Umbilical cord (tissue), 2 donors: ENCODE measurements around the gene SORBS2. TPM values are rescaled to one million over a fixed set of nuclear protein-coding genes. Genes with fewer than 3 reads are reported as not detected.
"Not testable (repeated sequence)": the region's sequence is repeated elsewhere in the genome, so short reads cannot be mapped to it uniquely, and the experiment has no call there.

Experiments used
- DNase-seq: peaks from one replicate; pipeline ENCODE4 v3.0.0-alpha.2; 2015; ENCODE audit warnings: low spot score
- total RNA-seq: library from RNA; depleted of rRNA; stranded (reverse); fragments of >200 nt; gene quantifications from one replicate; pipeline ENCODE4 v1.2.3, GENCODE V29; 2014; ENCODE audit warnings: low replicate concordance; ENCODE audit not compliant: insufficient read depth

The SORBS2 gene, protein sequence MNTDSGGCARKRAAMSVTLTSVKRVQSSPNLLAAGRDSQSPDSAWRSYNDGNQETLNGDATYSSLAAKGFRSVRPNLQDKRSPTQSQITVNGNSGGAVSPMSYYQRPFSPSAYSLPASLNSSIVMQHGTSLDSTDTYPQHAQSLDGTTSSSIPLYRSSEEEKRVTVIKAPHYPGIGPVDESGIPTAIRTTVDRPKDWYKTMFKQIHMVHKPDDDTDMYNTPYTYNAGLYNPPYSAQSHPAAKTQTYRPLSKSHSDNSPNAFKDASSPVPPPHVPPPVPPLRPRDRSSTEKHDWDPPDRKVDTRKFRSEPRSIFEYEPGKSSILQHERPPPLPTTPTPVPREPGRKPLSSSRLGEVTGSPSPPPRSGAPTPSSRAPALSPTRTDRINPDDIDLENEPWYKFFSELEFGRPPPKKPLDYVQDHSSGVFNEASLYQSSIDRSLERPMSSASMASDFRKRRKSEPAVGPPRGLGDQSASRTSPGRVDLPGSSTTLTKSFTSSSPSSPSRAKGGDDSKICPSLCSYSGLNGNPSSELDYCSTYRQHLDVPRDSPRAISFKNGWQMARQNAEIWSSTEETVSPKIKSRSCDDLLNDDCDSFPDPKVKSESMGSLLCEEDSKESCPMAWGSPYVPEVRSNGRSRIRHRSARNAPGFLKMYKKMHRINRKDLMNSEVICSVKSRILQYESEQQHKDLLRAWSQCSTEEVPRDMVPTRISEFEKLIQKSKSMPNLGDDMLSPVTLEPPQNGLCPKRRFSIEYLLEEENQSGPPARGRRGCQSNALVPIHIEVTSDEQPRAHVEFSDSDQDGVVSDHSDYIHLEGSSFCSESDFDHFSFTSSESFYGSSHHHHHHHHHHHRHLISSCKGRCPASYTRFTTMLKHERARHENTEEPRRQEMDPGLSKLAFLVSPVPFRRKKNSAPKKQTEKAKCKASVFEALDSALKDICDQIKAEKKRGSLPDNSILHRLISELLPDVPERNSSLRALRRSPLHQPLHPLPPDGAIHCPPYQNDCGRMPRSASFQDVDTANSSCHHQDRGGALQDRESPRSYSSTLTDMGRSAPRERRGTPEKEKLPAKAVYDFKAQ (N-terminal part only)
- 354 TPM for total RNA-seq

DNA sequence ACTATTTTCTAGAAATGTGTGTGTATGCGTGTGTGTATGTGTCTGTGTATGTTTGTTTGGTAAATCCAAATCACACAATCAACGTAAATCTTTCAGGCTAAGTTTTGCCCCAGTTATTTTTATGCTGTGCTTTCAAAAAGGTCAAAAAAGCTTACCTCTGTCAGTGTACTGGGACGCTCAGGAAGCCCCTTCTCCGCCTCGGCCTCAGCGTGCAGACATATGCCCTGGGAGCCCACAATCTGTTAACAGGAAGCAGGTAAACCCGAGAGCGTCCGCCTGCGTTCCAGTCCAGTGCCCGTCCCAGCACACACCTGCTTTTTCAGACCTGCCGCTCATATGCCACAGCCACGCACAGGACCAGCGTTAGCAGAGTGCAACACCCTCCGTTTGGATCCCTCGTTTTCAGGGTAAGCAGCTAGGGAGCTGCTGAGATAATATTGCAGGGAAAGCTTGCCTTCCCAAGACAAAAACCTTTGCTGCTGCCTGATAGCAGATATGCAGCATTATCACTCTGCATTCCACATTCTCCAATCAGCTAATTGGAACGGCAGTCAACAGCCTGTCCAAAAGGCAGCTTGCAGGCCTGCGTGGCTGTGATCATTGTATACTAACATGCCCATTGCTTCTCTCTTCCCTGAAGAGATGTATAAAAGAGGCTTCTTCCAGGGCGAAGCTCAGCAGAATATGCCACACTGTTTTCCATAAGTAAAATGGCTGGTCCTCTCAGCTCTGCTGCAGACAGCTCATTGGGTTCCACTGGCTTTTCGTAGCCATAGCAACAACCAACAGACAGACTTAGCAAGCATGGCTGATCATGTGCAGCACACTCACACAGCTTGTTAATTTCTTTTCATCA is at the start of gene SORBS2:
Gene SORBS2 (minus strand): TSS at position 686 of the 856 bp plus-strand sequence. CDS start 121,623 bp downstream, outside the sequence.
- peak; percentile 91 for DNase-seq

DNA sequence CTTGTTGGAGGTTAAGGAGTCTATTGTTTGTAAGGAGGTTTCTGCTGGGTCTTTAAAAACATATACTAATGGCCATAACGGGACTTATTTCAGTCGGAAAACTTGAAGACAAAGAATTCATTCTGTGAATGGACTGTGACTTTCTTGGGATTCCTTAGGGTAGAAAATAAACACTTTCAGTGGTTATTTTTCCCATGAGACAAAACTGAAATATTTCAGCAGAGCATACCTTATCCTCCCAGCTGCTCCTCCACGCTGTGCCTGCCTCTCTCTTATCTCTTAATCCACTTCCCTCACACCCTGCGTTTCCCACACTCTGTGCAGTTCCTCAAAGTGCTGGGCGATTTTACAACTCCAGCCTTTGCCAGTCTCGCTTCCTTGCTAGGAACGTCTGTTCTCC is 47.1 kb upstream of the SORBS2 start:
- DNase-seq = no peak

DNA sequence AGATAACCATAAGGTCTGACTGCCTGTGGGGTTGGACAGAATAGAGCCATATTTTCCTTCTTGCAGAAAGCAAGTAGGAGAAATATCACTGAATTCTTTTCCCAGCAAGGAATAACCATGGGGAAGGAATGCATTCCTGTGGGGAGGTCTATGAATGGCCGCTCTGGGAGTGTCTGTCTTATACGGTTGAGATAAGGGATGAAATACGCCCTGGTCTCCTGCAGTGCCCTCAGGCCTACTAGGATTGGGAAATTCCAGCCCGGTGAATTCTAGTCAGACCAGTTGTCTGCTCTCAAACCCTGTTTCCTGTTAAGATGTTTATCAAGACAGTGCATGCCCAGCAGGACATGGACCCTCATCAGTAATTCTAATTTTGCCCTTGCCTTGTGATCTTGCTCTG is 45.6 kb upstream of the SORBS2 start:
- DNase-seq = not testable (repeated sequence)

DNA sequence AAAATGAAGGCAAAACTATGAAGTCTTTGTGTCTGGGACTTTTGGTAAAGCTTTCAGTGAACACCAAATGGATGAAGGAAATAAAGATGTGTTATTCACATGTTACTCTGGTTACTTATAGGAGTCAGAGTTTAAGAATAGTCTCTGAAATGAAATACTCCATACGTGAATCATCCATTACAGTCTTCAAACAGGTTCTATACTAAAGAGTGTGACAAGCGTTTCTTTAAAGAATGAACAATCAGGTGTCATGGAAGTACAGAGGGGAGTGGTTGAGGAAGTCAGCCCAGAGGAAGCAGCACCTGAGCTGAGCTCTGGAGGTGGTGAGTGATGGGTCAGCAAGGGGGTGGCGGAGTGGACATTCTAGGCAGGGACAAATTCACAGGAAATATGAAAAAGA is 41.8 kb upstream of the SORBS2 start:
- no peak for DNase-seq

DNA sequence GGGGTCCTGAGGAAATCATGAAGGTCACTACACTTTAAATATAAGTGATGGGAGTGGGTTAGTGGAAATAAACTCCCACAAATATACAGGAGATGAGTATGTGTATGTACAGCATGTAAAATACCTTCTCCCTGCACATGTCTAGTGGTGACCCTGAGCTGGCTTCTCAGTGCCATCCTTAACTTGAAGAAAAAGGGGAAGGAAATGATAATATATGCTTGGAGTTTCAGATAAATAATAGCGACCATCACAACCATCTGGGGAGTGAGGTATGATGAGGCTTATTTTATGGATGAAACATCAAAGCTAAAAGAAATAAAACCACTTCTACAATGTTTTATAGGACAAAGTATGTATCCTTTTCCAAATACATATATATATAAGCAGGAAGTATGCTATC is 41.0 kb upstream of the SORBS2 start:
- no peak for DNase-seq

DNA sequence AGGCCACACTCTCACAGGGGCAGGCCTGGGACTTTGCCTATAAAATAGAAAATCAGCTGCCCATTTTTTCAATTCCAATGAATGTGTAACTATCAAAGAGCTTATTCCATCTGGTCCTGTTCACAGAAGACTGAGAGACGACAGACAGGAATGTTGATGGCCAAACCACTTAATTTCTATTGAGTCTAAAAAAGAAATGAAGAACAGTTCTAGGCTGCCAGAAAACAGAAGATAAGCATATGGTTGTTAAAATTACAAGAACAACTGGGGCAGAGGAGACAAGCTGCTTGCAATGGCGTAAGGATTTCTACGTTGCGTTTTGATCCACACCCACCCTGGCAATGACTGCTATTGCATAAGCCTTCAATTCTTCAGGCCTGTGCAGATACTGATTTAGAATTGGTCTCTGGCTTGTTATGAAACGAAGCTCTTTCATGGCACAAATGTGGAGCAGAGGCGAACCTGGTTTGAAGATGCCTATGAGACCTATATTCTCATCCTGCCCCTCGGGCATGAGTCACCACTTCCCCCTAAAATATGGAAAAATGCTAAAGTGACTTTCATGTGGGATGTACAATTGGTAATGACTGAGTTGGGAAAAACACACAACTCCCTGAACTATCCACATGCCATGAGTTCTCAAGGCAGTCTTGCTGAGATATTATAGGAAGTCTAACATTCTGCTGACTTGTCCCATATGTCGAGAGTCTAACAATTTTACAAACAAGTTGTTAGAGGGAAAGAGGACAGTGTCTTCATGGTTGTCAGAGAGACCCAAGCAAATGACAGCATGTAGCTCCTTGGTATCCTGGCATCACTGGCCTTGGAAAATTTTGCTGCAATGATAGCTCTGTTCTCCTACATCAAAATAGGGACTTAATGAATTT is 37.9 kb upstream of the SORBS2 start:
- DNase-seq = peak; percentile 70

DNA sequence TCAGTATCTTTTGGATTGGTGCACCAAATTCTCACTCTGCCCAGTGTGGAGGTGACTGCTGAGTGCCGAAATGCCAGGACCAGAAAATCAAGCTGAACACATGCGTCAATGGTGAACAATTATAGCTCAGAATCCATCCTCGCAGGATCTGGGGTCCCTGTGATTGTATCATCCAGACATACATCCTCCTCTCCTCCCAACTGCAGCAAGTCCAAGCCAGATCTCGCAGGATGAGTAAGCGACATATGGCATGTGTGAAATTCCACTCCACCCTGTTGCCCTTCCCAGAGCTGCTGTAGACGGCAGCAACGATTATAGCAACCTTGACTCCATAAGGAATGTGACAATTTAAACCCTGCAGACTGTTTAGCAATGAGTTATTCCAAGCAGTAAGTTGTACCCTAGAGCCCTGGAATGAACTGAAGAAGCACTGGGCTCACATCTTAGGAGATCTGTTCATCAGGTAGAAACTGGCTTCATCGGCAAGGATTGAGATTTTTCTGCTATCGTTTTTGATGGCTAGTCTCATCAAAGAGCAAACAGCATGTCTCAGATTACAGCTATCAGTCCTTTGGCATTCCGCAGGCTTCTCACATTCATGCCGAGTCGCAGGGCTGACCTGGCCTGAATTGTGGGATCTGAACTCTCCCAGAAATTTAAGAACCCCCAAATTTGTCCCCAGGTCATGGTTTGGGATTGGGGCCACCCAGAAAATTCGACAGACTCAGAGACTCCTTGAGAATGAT is 35.5 kb upstream of the SORBS2 start:
- DNase-seq = peak; percentile 87

DNA sequence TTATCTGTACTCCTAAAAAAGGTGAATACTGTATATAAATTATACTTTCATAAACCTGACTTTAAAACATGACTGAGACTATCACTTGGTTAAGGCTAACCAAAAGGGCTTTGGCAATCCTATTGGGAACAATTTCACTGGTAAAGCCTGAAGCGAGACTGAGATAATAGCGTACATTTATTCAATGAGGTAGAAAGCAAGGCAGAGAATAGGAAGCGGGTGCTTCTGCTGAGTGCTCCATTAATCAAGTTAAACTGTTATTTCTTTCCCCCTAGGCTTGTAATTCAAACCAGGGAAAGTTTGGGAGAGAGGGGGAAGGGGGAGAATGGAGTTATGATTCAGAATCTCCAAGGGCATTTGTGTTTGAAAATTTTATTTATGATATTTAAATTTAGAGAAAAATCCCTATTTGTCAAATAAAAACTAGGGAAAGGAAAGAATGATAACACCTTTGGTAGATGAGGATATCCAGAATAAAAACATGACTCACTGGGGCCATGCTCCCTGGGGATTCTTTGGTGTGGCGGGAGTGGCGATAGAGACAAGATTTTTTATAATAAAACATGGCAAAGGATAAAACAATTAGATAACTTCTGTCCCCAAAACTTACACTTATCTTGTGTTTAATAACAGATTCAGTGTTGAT is 34.6 kb upstream of the SORBS2 start:
- DNase-seq = no peak

DNA sequence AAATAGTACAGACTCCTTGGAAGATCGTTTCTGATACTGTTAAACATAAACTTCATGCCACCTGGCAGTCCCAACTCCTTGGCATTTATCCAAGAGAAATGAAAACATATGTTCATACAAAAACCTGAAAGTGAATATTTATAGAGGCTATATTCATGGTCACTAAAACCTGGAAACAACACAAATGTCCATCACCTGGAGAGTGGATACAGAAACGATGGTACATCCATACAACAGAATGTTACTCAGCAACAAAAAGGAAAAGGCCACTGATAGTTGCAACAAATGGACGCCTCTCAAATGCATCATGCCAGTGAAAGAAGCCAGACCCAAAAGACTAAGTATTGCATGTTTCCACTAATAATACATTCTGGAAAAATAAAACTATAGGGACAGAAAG is 34.0 kb upstream of the SORBS2 start:
- DNase-seq = no peak

DNA sequence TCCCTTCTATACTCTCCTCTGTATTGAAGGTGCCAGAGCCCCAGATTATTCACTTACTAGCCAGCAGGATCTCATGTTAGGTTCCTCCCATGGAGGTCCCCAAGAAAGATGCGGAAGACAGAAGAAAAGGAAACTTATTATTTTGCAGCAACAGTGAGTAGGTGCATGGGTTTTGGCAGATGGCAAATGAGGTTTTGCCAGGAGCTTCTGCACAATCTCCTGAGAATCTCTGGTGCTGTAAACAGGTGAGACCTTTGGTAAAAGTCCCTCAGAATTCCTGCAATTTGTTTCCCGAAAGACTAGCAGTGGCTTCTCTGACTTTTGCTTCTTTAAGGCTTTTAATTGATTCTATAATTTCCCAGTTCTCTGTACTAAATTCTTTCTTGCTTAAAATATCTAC is 29.5 kb upstream of the SORBS2 start:
- DNase-seq = no peak

DNA sequence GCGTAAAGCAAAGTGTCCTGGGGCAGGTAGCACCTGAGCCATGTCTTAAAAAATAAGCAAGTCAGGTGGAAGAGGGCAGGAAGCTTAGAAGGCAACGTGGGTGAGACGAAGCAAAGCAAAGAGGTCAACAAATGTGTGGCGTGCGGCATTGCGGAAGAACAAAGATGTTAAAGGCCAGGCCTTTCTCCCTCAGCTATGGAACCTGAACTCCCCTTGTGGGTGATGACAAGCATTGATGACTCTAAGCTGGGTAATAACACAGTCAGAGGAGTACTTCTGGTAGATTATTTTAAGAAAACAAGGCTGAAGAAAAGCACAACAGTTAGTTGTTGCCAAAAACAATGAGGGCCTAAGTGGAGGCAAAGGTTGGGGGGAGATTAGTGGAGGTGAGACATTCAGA is 29.0 kb upstream of the SORBS2 start:
- no peak for DNase-seq

DNA sequence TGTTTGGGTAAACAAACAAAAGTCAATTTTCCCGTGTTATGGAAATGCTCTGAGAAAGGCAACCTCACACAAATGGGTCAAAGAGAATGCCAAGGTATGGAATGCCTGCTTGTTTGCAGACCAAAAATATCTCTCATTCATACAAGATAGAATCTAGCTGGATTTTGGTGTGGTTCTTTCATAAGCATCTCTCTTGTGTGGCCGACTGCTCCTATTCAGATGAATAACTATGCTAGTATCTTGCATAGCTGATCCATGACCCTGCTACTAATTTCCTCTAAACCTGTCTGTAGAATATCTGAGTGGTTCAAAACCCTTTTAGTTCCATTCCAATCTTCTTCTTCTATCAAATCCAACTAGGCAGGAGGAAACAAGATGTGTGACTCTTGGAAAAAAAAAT is 28.2 kb upstream of the SORBS2 start:
- DNase-seq = no peak

DNA sequence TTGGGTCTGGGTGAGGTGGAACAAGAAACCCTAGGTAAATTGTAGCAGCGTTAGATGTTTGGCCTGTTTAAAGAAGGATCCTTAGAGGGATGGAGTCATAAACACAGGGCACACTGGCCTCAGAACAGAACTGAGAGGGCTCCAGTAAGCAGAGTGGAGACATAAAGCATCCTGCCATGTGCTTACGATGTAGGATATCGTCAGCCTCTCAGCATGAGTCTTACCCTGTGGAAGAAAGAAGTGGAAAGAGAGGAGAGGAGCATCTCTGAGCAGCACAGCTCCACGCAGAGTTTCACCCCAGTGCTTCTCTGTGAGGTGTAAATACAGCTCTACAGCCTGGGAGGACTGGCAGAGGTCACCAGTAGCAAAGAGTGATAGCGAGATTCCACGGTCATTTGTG is 27.8 kb upstream of the SORBS2 start:
- DNase-seq = peak; percentile 67

DNA sequence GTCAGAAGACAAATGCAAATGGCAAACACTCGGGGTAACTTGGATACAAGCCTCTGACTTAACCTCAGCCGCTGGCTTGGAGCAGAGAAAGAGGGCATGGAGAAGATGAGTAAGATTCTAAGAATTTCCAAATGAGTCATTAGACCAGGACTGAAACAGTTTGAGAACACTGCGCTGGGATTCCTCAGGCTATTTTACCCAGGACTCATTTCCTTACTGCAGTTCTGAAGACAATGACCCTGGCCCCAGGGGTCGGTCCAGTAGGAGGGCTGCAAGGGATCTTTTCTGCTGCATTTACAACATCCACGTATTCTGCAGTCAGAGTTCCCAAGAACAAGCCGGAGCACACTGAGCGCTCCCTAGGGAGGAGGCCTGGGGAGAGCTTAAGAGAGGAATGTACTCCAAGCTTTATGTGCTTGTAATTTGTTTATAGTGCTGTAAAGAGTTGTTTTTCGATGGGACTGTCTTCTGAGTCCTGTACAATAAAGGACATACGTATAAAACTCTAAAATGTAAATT is 27.3 kb upstream of the SORBS2 start:
- peak; percentile 96 for DNase-seq

DNA sequence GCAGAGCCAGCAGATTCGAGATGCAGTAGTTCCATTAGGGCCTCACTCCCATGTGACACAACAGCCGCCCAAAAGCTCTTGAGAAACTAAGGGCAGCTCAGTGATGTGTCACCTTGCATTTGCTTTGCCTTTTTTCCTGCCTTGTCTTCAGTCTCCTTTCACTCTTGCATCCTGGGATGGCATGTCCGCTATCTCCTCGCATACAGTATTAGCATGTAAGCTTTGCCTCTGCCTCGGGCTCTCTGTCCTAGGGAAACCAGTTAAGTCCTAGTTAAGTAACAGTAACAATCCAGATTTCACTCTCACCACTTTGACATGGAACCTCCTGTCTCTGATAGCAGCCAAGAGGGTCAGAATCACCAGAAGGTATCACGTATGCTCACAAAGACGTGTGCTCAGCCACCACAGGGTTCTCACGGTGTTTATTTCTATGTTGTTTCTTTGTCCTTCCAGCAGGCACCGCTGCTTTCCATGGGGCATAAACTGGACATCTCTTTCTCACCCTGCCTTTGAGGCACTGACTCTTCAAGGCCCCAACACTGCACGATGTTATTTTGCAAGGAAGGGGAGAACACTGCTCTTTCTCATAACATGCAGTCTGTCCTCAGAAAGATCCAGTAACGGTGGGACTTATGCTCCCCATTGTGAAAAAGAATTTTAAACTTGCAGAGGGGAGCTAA is 26.7 kb upstream of the SORBS2 start:
- DNase-seq = no peak

DNA sequence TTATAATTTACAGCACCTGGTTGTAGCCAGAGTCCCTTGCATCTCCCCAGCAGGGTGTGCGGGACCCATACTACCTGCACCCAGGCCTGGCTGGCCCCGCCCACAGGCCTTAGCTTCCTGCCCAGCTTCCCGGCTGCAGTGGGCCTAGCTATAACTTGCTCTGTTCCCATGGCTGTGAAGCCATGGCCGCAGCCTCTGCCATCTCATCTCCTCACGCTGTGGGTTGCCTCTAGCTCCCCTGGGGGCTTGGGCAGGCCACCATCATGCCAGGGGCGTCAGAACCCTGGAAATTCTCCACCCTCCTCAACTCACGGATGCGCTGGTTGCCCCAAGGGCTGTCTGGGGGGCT is 26.1 kb upstream of the SORBS2 start:
- no peak for DNase-seq

DNA sequence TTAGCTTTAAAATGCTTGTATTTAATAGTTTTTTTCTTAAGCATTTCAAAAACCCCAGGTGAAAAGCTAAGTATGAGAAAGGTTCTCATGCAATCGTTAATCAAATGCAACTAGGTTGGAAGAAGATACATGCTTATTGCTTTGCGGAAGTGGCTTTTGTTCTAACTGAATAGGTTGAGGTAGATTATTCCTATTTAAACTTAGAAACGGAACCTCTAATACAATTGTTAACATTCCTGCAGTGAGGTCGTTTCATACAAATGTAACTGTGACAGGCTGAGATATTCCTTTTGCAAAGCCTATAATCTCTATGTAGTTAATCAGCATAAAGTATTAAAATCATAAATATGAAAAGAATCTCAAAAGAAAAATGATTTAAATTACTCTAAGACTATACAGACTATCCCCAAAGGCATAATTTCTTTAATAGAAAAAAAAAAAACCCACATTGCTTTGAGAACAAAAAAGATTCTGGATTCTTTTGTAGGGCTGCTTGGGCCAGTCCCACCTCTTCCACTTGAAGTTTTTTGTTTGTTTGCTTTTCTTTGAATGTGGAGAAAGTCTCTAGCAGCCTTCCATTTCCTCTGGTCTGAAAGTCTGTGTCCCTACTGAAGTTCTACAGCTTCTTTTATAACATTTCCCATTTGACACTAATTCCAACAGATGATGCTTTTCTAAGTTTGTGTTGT is 25.6 kb upstream of the SORBS2 start:
- DNase-seq = no peak
